NOMO-1 treated with dmso at 0.1 percent for 144 hours (cell line): ENCODE measurements around the gene PROSER1.
A peak's percentile ranks its signal among the peaks of the same experiment; 100 is the strongest.
"Not testable (repeated sequence)": the region's sequence is repeated elsewhere in the genome, so short reads cannot be mapped to it uniquely, and the experiment has no call there.

ENCODE experiments used
- DNase-seq: peaks from one replicate; lab custom pipeline; 2025; ENCODE audit not compliant: unreplicated experiment; lab: John Stamatoyannopoulos, UW

PROSER1 gene

GRCh38 chr13:39037880-39038568 lies at the start of gene PROSER1, which contains the start of gene NHLRC3:
PROSER1 (minus strand) TSS chr13:39038089; CDS start chr13:39037242, 847 bp downstream.
NHLRC3 (plus strand) TSS chr13:39038456; CDS start chr13:39038640, 184 bp downstream.
- DNase-seq, result peak; percentile 92

GRCh38 chr13:39086251-39086945 lies 48.5 kb upstream of the PROSER1 start:
- DNase-seq, result not testable (repeated sequence)

- no peak for DNase-seq
These were observed 36.1 kb upstream of the PROSER1 start for GRCh38 chr13:39073983-39074382.

GRCh38 chr13:39072842-39073241 lies 35.0 kb upstream of the PROSER1 start:
- DNase-seq, result no peak

GRCh38 chr13:39062004-39062403 lies 24.1 kb upstream of the PROSER1 start:
- no peak for DNase-seq

GRCh38 chr13:39058040-39058439 lies 20.2 kb upstream of the PROSER1 start:
- no peak for DNase-seq

GRCh38 chr13:39056018-39056417 lies 18.1 kb upstream of the PROSER1 start:
- no peak for DNase-seq

- no peak for DNase-seq
These were observed 16.2 kb upstream of the PROSER1 start for GRCh38 chr13:39054112-39054511.

GRCh38 chr13:39052944-39053343 lies 15.1 kb upstream of the PROSER1 start:
- DNase-seq, result no peak

GRCh38 chr13:39051157-39051556 lies 13.3 kb upstream of the PROSER1 start:
- no peak for DNase-seq

GRCh38 chr13:39049274-39049673 lies 11.4 kb upstream of the PROSER1 start:
- DNase-seq, result no peak

GRCh38 chr13:39048806-39049205 lies 10.9 kb upstream of the PROSER1 start:
- no peak for DNase-seq

- DNase-seq, result no peak
These were observed 9.7 kb upstream of the PROSER1 start for GRCh38 chr13:39047560-39047959.

- DNase-seq, result no peak
These were observed 6.6 kb upstream of the PROSER1 start for GRCh38 chr13:39044536-39044935.

GRCh38 chr13:39040206-39040605 lies 2.3 kb upstream of the PROSER1 start:
- no peak for DNase-seq

GRCh38 chr13:39039041-39039440 lies 1.2 kb upstream of the PROSER1 start:
- DNase-seq, result no peak

GRCh38 chr13:39038569-39039030 lies 711 bp upstream of the PROSER1 start:
- DNase-seq, result peak; percentile 21

- DNase-seq, result no peak
These were observed 444 bp downstream of the PROSER1 start for GRCh38 chr13:39037410-39037879.

GRCh38 chr13:39036212-39036611 lies 1.7 kb downstream of the PROSER1 start:
- DNase-seq, result peak; percentile 6

- no peak for DNase-seq
These were observed 2.1 kb downstream of the PROSER1 start for GRCh38 chr13:39035799-39036198.

GRCh38 chr13:39035204-39035603 lies 2.7 kb downstream of the PROSER1 start:
- no peak for DNase-seq

GRCh38 chr13:39034085-39034484 lies 3.8 kb downstream of the PROSER1 start:
- DNase-seq, result no peak
